Measurements from ENCODE around the gene MVB12B.

GRCh38 chr9:126459965-126460843 is 133.6 kb downstream of the MVB12B start:
- TF ChIP-seq CTCF (IDR thresholded peaks at IDR 0.05; ENCODE audit: insufficient read depth, low read depth, low read length) (no peak), EZH2 (IDR thresholded peaks at IDR 0.05; ENCODE audit: insufficient read depth, low read length) (no peak)

All from astrocyte (in vitro differentiated cells and primary cell).